Stomach (tissue), 19 donors: ENCODE results near the gene DENND4A. TPM values are rescaled to one million over a fixed set of nuclear protein-coding genes. Genes with fewer than 3 reads are reported as not detected.

Experiments
- DNase-seq, 2 donors: peaks; one replicate each; pipeline versions ENCODE4 v3.0.0 to v3.0.0-alpha.2; 2013 to 2019
- H3K27ac ChIP-seq, 5 donors: fragments of 200-600 bp in 4 of 5; sonication (generic) in 4 of 5; one replicate each; pipeline ENCODE4 v1.5.1; 2013 to 2019; ENCODE audit warnings: mild to moderate bottlenecking in 1 of 5, moderate library complexity in 1 of 5
- H3K27me3 ChIP-seq, 3 donors: fragments of 200-600 bp; sonication (generic); one replicate each; pipeline ENCODE4 v1.5.1; 2017 to 2019; ENCODE audit warnings: mixed run types in 1 of 3
- H3K36me3 ChIP-seq, 4 donors: fragments of 200-600 bp; sonication (generic); 1 replicate in 3 of 4; 2 replicates in 1 of 4; pipeline ENCODE4 v1.5.1; 2016 to 2019
- H3K4me1 ChIP-seq, 4 donors: fragments of 200-600 bp; sonication (generic); one replicate each; pipeline ENCODE4 v1.5.1; 2016 to 2019
- H3K4me3 ChIP-seq, 4 donors: fragments of 200-600 bp; sonication (generic) in 3 of 4; one replicate each; pipeline ENCODE4 v1.5.1; 2016 to 2019; ENCODE audit warnings: mild to moderate bottlenecking in 1 of 4
- H3K9me3 ChIP-seq, 4 donors: fragments of 200-600 bp; sonication (generic); one replicate each; pipeline ENCODE4 v1.5.1; 2016 to 2019
- CTCF ChIP-seq, 7 experiments: fragments of 450-650 bp in 4 of 7; fragments of 200-600 bp in 3 of 7; sonication (generic) in 3 of 7; IDR thresholded peaks; one replicate each; pipeline ENCODE4 v1.5.1; 2016 to 2019; ENCODE audit warnings: antibody characterized with exemption in 7 of 7, control low read depth in 2 of 7, mild to moderate bottlenecking in 1 of 7
- EP300 ChIP-seq: sonication (generic); formaldehyde crosslinking; IDR thresholded peaks from one replicate; pipeline ENCODE4 v1.6.1; 2017; ENCODE audit warnings: antibody characterized with exemption
- POLR2A ChIP-seq, 4 donors: fragments of 450-650 bp; IDR thresholded peaks; one replicate each; pipeline ENCODE4 v1.6.1; 2016; ENCODE audit warnings: antibody characterized with exemption in 4 of 4, control low read depth in 2 of 4, mild to moderate bottlenecking in 1 of 4, moderate library complexity in 1 of 4
- POLR2AphosphoS5 ChIP-seq, 3 donors: sonication (generic); formaldehyde crosslinking; IDR thresholded peaks; one replicate each; pipeline ENCODE4 v1.6.1; 2016; ENCODE audit warnings: antibody characterized with exemption in 3 of 3
- WGBS, 5 donors: extraction: QIAGEN DNeasy Blood & Tissue Kit in 3 of 5; methylation state at CpG; one replicate each; pipeline versions ENCODE4 v1.1.5 to v1.1.7; 2013 to 2018; 5-methylcytosine and 5-hydroxymethylcytosine counted together
- intact Hi-C: fragments of 100-400 bp; cut with DNase I; formaldehyde crosslinking; loops from one replicate; pipeline ENCODE4 v1.15.1; 2023; ENCODE audit warnings: low total_unique reads
- long read RNA-seq, 10 donors: transcript quantifications; one replicate each; lab custom pipeline, GENCODE V29; 2026
- polyA plus RNA-seq, 3 donors: library from polyadenylated mRNA; stranded (reverse); fragments of 200-250 nt; gene quantifications; one replicate each; pipeline ENCODE4 v1.2.3, GENCODE V29; 2013
- total RNA-seq, 5 donors: library from RNA; depleted of rRNA; stranded (reverse); fragments of >200 nt; gene quantifications; one replicate each; pipeline versions ENCODE4 v1.1.0 to v1.2.3, GENCODE V29; 2014 to 2016
- donor health status: healthy with polysubstance abuse.
- donor health status: Bipolar disorder and iron deficiency.
- donor health status: healthy.

The DENND4A gene
- total RNA-seq (10 to 100 TPM; 21.1 to 60.6 (median 32.0) TPM), polyA plus RNA-seq (1 to 10 TPM; 5.0 to 7.9 (median 7.4) TPM)
- long read RNA-seq, donor 1, partial matches to known transcripts, result 0 of 1 reads
- long read RNA-seq, donor 1, other reads (novel, unspliced or antisense), result 0 of 1 reads
- long read RNA-seq, donor 2, partial matches to known transcripts, result 0 of 1 reads
- long read RNA-seq, donor 2, other reads (novel, unspliced or antisense), result 0 of 1 reads
- long read RNA-seq, donor 3, result 0 reads
- long read RNA-seq, donor 4, result 0 reads
- long read RNA-seq, donor 5, partial matches to known transcripts, result 0 of 1 reads
- long read RNA-seq, donor 5, other reads (novel, unspliced or antisense), result 0 of 1 reads
- long read RNA-seq, donor 6, partial matches to known transcripts, result 0 of 2 reads
- long read RNA-seq, donor 6, other reads (novel, unspliced or antisense), result 0 of 2 reads
- long read RNA-seq, donor 7, result 0 reads
- long read RNA-seq, donor 8, partial matches to known transcripts, result 0 of 1 reads
- long read RNA-seq, donor 8, other reads (novel, unspliced or antisense), result 0 of 1 reads
- long read RNA-seq, donor 9, result 0 reads
- long read RNA-seq, donor 10, partial matches to known transcripts, result 0 of 1 reads
- long read RNA-seq, donor 10, other reads (novel, unspliced or antisense), result 0 of 1 reads

DNA sequence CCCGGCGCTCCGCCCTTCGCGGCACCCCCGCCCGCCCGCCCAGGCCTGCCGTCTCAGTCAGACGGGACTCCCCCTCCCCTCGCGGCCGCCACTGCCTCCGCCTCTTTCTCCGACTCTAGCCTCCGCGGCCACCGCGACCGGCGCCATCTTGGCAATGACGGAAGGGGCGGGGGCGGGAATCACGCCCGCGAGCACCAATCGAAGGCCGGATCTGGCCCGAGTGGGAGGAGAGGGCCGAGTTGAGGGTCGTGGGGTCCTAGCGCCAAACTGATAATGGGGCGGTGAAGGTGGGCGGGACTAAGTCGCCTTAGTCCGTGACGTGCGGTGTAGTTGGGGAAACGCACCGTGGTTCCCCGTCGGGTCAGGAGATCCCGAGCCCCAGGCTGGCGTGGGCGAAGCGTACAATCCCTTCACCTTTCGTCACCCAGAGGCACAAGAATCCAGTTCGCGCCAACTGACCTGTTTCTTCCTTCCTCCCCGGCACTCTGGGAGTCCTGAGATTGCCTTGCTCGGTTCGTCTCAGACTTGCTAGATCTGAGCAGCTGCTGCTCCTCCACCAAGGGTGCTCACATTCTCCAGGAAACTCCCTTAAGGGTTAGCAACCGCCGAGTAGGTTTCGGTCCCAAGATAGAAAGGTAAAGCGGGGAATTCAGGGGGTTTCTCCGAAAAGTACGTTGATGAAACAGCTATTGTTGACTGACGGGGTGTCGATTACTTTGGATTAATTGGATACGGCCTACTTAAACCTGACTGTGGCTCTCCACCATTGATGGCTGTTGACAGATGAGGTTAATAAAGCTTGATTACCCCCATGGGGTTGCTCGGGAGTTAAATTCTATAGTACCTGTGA, at the start of gene DENND4A:
Gene DENND4A (minus strand): TSS at position 156 of the 850 bp plus-strand sequence. CDS start 35,843 bp downstream, outside the sequence.
- intact Hi-C loops, result no loop called here
- no peaks in the 10 kb centered on the region for H3K9me3 ChIP-seq
- peak within 1 kb of the TSS; percentile 95 to 100 (median 99) for H3K27ac ChIP-seq
- TF ChIP-seq EP300 (peak; percentile 36), POLR2A (IDR thresholded peaks at IDR 0.05) (peak in 2 of 4 donors; percentile 65 to 77), POLR2AphosphoS5 (IDR thresholded peaks at IDR 0.05) (peak; percentile 87 to 97 (median 94)), CTCF (IDR thresholded peaks at IDR 0.05) (no peak)
- no peaks in the 10 kb centered on the region for H3K36me3 ChIP-seq
- no peaks in the 10 kb centered on the region for H3K27me3 ChIP-seq
- WGBS, 5 donors, result 0 to 2% (median 1%) methylated on average over 10 to 63 of the region's 63 CpGs
- peak within 1 kb of the TSS; percentile 71 to 99 (median 88) for H3K4me3 ChIP-seq
- peaks cover 13 to 42% (median 30%) of the 10 kb centered on the region in 4 donors for H3K4me1 ChIP-seq
- DNase-seq, result peak; percentile 98 to 99

GRCh38 chr15:65841121-65841930, 49.2 kb upstream of the DENND4A start:
- no peaks in the 10 kb centered on the region for H3K36me3 ChIP-seq
- H3K9me3 ChIP-seq, result no peaks in the 10 kb centered on the region
- DNase-seq, result no peak
- WGBS, 5 donors, result 50 to 61% (median 59%) methylated on average over 11 of the region's 11 CpGs
- H3K27ac ChIP-seq, result no peak overlapping the region
- H3K4me3 ChIP-seq, result no peak overlapping the region
- intact Hi-C loops, result no loop called here
- H3K4me1 ChIP-seq, result peaks cover 0 to 23% (median 4%) of the 10 kb centered on the region in 4 donors
- H3K27me3 ChIP-seq, result no peaks in the 10 kb centered on the region
- no peak for TF ChIP-seq POLR2AphosphoS5 (IDR thresholded peaks at IDR 0.05)
- no peak for TF ChIP-seq POLR2A (IDR thresholded peaks at IDR 0.05)
- no peak for TF ChIP-seq EP300
- TF ChIP-seq CTCF (IDR thresholded peaks at IDR 0.05), result no peak

GRCh38 chr15:65839985-65840384, 47.9 kb upstream of the DENND4A start:
- H3K9me3 ChIP-seq, result no peaks in the 10 kb centered on the region
- H3K4me1 ChIP-seq, result peaks cover 0 to 25% (median 4%) of the 10 kb centered on the region in 4 donors
- intact Hi-C loops, result no loop called here
- no peak overlapping the region for H3K27ac ChIP-seq
- no peak overlapping the region for H3K4me3 ChIP-seq
- TF ChIP-seq POLR2A (IDR thresholded peaks at IDR 0.05) (no peak), POLR2AphosphoS5 (IDR thresholded peaks at IDR 0.05) (no peak), EP300 (no peak), CTCF (IDR thresholded peaks at IDR 0.05) (no peak)
- DNase-seq, result no peak
- no peaks in the 10 kb centered on the region for H3K27me3 ChIP-seq
- 77 to 84% (median 79%) methylated on average over 4 of the region's 4 CpGs for WGBS, 5 donors
- H3K36me3 ChIP-seq, result no peaks in the 10 kb centered on the region
